Stimulated activated CD8-positive, alpha-beta memory T cell treated with anti-CD3 and anti-CD28 coated beads, Interleukin-12 subunit alpha, Interleukin-12 subunit beta, amount 100 ng/mL, for 1 hour (primary cell): ENCODE measurements around the gene GFOD1.

Experiments
- DNase-seq: peaks from one replicate; pipeline ENCODE4 v3.0.0-alpha.2; 2020; ENCODE audit warnings: low read depth

The GFOD1 gene, protein sequence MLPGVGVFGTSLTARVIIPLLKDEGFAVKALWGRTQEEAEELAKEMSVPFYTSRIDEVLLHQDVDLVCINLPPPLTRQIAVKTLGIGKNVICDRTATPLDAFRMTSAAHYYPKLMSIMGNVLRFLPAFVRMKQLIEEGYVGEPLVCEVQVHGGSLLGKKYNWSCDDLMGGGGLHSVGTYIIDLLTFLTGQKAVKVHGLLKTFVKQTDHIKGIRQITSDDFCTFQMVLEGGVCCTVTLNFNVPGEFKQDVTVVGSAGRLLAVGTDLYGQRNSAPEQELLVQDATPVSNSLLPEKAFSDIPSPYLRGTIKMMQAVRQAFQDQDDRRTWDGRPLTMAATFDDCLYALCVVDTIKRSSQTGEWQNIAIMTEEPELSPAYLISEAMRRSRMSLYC

DNA sequence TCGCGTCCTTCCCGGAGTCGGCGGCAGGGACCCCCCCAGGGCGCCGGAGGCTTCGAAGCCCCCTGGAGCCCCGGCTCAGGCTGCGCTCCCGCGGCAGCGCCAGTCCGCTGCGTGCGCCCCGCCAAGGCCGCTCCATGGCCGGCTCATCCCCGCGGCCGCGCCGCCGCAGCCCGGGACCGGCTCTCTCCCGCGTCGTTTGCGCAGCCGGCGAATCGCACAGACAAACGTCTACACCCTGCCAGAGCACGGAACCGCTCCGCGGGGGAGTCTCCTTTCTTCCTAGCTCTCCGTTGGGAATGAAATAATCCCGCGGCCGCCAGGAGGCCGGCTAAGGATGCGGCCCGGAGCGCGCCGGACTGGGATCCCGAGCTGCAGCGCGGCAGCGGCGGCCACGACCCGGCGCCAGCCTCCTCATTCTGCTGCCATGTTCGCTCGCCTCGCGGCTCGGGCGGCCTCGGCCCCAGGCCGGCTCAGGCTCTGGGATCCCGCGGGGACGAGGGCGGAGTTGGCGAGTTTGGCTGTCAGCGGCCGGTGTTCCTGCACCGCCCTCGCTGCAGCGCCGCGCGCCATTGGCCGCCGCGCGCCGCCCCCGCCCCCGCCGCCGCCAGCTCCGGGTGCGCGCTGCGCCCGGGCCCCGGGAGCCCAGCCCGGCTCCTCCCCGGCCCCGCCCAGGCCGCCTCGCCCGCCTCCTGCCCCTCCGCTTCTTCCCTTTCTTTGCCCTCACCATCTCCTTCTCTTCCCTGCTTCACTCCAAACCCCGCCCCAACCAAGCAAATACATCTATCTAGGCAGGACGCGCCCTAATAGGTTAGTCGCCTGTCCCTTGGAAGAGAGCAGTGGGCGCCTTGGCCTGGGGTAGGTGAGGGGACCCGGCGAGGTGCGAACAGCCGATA lies at the start of gene GFOD1:
Gene GFOD1 (minus strand): TSS at position 479 of the 893 bp plus-strand sequence. CDS start 710 bp downstream, outside the sequence.
- peak; percentile 47 for DNase-seq

DNA sequence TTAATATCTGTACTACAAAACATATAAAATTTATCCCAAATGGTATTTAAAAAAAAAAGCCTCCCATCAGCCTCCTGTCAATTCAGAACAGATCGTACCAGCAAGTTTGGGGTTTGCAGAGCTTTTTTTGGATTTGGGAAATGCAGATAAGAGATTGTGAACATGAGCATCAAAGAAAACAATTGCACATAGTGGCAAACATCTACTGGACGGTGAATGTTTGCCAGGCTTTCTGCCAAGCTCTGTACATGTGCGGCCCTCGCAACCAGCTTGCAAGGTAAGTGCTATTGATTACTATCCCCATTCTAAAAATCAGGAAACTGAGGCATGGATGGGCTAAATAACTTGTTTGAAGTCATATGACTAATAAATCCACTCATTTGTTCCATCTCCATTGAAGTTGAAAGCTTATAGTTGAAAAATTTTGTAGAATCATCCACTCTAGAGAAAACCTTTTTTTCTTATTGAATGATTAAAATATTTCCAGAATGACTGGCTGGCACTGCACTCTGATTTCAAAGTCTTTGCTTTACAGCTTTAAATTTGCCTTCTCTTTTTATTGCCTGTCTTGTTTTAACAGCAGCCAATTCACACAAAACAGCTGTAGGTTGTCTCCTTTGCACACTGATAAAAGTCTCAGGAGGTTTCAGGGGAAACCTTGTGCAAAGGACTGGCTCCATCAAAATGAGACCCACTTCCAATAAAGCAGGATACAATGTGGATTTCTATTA lies 49.6 kb upstream of the GFOD1 start:
- no peak for DNase-seq

DNA sequence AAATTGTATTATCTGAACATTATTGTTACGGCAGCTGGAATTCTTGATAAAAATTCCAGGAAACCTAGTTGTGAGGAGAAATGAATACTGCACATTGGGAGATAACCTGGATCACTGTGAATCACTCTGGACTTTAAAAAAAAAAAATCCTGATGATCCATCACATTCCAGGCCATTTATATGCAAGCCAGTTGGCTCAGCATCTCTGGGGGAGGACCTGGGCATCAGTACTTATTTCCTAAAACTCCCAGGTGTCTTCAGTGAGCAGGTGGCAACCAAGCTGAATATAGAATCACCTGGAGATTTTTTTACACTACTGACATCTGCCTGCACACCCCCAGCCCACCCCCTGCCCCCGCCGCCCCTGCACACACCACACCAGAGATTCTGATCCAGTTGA lies 47.9 kb upstream of the GFOD1 start:
- DNase-seq: no peak

DNA sequence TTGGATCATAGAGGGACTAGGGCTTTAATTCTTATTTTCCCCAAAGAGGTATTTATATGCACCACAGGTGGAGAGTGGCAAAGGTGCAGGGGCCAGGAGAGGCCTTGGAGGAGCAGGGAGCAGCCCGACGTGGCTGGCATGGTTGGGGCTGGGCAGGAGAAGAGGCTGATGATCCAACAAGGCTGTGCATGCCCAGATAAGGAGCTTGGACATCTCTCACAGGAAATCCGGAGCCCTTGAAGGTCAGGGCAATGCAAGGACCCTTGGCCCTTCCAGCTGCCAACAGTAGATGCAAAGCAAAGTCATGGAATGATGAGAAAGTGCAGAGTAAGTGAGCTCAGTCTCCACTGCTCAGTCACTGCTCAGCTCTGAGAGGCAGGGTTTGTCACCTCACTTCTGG lies 47.1 kb upstream of the GFOD1 start:
- no peak for DNase-seq

DNA sequence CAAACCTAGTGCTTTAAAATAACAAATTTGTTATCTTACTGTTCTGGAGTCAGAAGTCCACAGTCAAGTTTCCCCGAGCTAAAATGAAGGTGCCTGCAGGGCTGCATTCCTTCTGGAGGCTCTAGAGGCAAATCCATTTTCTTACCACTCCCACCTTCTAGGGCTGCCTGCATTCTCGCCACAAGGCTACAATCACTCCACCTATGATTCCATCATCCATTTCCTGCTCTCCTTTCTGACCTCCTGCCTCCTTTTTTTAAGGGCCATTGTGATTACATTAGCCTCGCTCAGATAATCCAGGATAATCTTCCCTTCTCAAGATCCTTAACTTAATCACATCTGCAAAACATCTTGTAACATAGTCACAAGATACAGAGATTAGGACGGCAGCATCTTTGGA lies 44.6 kb upstream of the GFOD1 start:
- DNase-seq: no peak

DNA sequence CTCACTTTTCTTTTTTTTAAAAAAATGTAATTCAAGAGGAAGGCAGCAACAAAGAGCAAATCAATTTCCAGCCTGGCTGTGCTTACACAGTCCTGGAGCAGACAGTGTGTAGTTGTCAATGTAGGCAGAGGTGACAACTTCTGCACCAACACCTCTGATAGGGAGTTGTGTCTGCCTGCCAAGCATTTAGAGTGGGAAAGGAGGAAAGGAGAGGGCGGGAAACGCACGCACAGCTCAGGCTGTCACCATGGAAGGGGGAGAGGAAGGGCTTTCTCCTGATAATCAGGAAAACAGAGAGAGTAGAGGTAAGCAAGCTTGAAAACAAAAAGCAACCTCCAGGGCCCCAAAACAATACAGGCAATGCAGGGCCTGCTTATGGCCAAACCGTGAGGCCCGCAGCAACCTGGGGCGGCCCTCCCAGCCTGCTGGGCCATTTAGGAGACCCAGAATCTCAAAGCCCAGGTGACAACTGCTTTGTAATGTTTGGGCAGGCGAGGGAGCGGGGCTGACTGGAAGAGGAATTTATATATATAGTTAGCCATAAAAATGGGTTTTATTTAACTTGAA lies 41.5 kb upstream of the GFOD1 start:
- DNase-seq: no peak

DNA sequence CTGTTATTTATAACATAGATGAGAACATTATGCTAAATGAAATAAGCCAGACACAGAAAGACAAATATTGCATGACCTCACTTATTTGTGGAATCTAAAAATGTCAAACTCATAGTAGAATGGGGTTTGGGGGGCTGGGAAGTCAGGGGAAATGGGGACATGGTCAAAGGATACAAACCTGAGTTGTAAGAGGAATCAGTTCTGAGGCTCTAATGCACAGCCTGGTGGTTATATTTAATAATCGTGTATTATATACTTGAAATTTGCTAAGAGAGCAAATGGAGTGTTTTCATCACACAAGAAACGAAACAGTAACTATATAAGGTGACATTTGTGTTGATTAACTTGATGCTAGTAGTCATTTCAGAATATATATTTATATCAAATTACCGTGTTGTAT lies 40.8 kb upstream of the GFOD1 start:
- DNase-seq: no peak

DNA sequence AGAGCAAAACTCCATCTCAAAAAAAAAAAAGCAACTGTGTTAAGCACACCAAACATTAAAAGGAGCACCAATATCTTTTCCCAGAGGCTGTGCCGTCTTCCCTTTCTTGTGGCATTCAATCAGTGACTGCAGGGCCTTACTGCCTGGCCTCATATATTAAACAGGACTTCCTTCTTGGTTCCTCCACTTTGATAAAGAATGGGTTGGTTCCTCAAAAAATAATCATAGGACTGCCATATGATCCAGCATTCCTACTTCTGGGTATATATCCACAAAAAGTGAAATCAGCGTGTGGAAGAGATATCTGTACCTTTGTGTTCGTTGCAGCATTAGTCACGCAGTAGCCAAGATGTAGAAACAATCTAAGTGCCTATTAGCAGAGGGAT lies 40.3 kb upstream of the GFOD1 start:
- DNase-seq: no peak

DNA sequence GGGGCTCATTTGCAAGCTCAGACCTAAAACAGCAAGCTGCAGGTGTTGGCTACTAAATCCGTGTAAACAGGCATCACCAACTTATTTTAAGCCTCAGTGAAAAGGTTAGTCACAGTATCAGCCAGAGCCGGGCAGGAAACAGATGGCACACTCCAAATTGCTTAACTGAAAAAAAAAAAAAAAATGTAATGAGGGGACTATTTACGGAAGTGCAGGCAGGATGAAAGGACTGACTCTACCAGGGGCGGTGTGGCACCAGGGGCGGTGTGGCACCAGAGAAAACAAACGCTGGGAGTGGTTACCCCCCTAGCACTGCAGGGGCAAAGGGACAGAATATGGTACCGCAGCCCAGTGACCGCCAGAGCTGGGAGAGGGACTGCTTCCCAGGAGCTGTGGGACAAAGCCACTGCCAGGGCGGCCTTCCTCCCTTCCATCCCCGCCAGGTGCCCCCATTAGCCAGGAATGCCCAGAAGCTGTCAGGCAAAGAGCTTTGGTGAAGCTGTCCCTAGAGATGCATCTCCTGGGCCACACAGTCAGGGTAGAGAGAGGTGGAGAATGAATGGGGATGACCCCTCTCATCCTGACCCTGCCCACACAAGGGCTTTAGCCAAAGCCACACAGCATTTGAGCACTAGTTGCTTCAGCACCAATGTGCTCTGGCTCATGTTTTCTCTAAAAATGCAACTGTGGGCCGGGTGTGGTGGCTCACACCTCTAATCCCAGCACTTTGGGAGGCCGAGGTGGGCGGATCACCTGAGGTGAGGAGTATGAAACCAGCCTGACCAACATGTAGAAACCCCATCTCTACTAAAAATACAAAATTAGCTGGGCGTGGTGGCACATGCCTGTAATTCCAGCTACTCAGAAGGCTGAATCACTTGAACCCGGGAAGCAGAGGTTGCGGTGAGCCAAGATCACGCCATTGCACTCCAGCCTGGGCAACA lies 39.6 kb upstream of the GFOD1 start:
- DNase-seq: no peak

DNA sequence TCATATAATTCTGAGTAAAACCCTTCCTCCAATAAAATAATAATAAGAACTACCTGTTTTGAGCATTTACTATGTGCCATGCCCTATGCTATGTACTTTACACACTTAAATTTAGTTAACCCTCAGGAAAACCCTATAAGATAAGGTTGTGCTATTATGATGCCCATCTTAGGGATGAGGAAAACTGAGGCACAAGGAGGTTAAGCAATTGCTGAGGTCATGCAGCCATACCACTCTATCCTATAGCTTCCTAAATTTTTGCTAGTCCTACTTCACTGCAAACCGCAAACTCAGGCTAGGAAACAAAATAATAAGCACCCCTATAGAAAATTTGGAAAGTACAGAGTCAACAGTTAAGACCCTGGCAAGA lies 38.9 kb upstream of the GFOD1 start:
- no peak for DNase-seq

DNA sequence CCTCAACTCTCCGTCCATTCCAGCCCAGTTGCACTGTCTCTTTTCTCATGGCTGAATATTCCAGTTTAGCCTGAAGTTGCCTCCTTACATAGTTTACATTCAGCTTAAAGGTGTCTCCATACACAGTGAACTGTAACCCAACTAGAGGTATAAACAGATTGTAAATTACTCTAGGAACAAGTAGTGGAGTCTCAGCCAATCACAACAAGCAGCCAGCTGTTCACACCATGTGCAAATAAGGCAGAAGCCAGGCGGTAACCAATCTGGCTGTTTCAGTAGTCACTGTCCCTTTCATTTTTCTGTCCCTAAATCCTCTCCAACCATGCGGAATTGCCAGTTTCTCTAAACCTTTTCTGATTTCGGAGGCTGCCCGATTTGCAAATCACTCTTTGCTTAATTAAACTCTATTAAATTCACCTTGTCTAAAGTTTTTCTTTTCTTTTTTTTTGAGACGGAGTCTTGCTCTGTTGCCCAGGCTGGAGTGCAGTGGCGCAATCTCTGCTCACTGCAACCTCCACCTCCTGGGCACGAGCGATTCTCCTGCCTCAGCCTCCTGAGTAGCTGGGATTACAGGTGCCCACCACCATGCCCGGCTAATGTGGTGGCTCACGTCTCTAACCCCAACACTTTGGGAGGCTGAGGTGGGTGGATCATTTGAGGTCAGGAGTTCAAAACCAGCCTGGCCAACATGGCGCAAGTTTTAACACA lies 37.6 kb upstream of the GFOD1 start:
- no peak for DNase-seq

DNA sequence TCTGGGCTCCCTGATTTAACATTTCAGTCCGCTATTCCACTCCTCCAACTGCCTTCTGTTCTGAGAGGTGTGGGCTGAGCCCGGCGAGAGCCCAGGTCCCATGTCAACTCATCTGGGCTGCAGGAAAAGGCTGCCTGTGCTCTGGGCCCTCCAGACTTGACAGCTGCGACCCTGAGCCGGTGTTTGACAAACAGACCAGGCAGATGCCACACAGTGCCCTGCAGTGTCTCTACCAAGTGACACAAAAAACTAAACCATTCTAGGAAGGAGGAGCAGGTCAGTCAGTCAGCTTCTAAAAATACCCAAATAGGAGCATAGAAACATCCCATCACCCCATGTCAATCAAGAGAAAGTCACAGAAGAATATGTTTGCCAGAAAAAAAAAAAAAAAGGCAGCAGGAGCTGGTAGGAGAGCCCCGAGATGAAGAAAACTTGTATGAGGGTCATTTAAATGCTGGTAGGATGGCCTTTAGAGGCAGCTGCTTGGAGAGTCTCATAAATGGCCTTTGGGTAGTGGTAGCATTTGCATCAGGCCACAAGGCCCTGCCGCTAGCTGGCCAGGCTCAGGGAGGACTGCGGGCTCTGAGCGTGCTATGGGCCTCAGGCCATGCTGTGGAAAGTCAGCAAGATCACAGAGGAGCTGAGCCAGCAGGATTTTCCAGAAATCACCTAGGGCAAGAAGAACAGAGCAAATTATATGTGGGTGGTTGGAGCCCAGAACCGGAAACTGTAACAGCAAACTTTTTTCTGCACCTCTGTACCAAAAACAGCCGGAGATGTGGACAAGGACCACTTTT lies 36.6 kb upstream of the GFOD1 start:
- DNase-seq: no peak

DNA sequence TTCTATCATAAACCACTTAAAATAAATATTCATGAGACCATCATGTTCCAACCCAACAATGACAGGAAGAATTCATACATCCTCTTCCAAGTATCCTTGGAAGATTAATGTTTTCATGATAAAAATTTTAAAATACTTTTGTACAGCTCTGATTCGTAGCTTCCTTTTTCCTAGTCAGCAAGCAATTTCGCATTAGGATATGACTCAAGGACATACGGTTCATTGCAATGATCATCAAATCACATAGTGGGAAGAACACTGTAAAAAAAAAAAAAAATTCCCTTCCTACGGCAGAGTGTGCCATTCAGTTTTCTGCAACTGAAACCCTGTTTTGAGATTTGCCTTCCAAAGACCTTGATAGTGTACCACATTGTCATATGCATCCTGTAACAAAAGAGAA lies 35.3 kb upstream of the GFOD1 start:
- DNase-seq: no peak

DNA sequence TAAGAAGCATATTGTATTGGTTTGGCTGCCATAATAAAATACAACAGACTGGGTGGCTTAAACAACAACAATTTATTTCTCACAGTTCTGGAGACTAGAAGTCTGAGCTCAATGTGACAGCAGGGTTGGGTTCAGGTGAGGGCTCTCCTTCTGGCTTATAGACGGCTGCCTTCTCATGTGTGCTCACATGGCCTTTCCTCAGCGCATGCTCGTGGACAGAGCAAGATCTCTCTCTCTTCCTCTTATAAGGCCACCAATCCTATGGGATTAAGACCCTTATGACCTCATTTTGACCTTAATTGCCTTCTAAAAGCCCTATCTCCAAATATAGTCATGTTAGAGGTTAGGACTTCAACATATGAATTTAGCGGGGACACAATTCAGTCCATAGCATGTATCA lies 32.4 kb upstream of the GFOD1 start:
- no peak for DNase-seq

DNA sequence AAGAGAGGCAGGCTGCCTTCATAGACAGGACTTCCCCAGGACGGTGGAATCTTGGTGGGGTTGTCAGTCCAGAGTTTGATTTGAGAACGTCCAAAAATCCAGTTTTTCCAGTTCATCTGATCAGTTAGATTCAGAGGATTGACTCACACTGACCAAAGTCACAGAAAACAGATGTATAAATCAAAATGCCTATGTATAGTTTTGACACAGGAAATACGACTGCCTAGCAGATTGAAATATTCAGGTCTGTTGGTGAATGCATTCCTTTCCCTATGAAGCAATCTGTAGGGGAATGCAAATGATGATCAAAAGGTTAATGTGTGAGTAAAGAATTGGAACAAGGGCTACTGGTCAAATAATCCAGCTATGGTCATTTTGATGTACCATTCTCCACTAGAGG lies 29.7 kb upstream of the GFOD1 start:
- DNase-seq: no peak

DNA sequence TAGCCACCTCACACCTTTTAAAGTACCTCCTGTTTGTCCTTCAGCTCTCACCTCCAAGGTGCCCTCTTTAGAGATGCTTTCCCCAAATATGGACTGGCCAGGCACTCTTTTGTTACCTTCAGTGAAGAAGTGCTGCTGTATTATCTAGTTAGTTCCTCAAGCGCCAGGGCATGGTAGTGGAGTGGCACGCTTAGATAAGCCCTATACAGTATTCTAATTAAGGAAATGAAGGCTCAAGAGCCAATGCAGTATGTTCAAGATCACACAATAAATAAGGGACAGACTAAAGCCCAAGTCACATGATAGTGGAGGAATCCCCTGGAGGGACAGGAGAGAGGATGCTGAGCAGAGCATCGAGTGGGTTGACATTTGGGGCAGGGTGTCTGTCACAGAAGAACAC lies 28.5 kb upstream of the GFOD1 start:
- DNase-seq: no peak

DNA sequence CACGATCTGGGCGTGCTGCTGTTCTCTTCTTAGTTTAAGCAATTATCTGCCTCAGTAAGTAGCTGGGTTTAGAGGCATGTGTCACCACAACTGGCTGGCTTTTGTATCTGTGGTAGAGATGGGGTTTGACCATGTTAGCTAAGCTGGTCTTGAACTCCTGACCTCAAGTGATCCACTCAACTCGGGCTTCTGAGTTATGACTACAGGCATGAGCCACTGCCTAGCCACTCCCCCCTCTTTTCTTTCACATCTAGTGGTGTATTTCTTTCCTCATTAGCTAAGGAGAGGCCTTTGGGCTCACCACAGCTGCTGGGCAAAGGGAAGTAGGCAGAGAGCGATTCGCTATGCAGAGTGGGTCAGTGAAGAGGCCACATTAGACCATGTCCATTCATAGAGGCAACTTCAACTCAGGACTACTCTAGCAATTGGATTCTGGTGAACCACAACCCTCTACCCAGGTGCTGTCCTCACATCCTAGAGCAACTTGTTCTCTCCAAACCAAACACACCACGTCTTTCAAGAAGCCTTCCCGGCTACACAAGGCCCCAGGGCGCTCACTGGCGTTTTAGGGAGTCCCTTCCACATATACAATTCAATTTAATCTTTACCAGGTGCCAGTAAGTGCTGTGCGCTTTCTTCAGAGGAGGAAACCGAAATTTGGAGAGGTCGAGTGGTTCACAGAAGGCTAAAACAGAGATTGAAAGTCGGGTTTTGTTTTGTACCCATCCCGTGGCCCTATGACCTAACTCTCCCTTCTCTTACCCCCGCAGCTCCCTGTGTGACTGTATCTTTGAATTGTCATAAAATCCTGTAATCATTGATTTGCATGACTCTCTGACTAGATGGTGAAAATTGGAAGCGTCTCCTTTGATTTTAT lies 26.5 kb upstream of the GFOD1 start:
- DNase-seq: no peak

DNA sequence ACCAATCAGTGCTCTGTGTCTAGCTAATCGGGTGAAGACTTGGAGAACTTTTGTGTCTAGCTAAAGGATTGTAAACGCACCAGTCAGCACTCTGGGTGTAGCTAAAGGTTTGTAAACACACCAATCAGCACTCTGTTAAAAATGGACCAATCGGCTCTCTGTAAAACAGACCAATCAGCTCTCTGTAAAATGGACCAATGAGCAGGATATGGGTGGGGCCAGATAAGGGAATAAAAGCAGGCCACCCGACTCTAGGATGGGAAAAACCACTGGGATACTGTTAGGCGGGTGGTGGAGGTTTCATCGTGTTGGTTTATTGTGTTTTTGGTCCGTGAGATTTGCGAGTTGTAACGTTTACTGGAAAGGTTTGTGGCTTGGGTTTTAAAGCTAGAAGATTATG lies 25.5 kb upstream of the GFOD1 start:
- DNase-seq: no peak
